ENCODE data around the gene C1orf159. TPM values are rescaled to one million over a fixed set of nuclear protein-coding genes. Genes with fewer than 3 reads are reported as not detected.

Gene C1orf159
- total and polyA plus RNA-seq, 2 experiments from 2014 or later, result 11.4 to 13.1 TPM

GRCh38 chr1:1073743-1074587 lies 41.9 kb downstream of the C1orf159 start, which contains the start of gene RNF223:
Gene RNF223, minus strand, starts transcription at chr1:1074306. Its CDS starts 1,740 bp downstream, at chr1:1072566.
- Histone ChIP-seq H3K36me3 (ENCODE audit: low read depth) (no peaks in the 10 kb centered on the region), H3K9me2 (ENCODE audit: insufficient read depth) (no peaks in the 10 kb centered on the region), H3K9me3 (ENCODE audit: low read depth) (no peaks in the 10 kb centered on the region), H3K9ac (no peak within 1 kb of the TSS), H3K27ac (no peak within 1 kb of the TSS), H4K20me1 (ENCODE audit: insufficient read depth) (no peaks in the 10 kb centered on the region), H3K79me2 (ENCODE audit: insufficient read depth) (no peaks in the 10 kb centered on the region), H3K4me3 (no peak within 1 kb of the TSS), H3F3A (ENCODE audit: insufficient read depth) (no peaks in the 10 kb centered on the region), H2AFZ (no peak within 1 kb of the TSS), H3K27me3 (replicated peaks; ENCODE audit: insufficient read depth) (no peaks in the 10 kb centered on the region), H3K4me1 (ENCODE audit: insufficient read depth) (no peaks in the 10 kb centered on the region), H3K4me2 (ENCODE audit: unreplicated experiment) (no peak within 1 kb of the TSS)
- TF ChIP-seq EZH2phosphoT487 (IDR thresholded peaks at IDR 0.05; ENCODE audit: insufficient read depth, low read depth) (no peak), EZH2 (IDR thresholded peaks at IDR 0.05; ENCODE audit: insufficient read depth, poor library complexity, severe bottlenecking) (no peak)
- in situ Hi-C loops (cut with MboI), result no loop called here
- 70 to 71% methylated on average over 23 to 33 of the region's 35 CpGs for WGBS, 2 experiments (ENCODE audit: low coverage in 1 of 2, low lambda C conversion rate in 2 of 2, missing lambda C conversion rate in 2 of 2)
- no peak for DNase-seq

- in situ Hi-C loops (cut with MboI), result no loop called here
- no peaks in the 10 kb centered on the region for H3K4me1 ChIP-seq (ENCODE audit: insufficient read depth)
- no peaks in the 10 kb centered on the region for H3K9me2 ChIP-seq (ENCODE audit: insufficient read depth)
- DNase-seq, result no peak
- TF ChIP-seq EZH2 (IDR thresholded peaks at IDR 0.05; ENCODE audit: insufficient read depth, poor library complexity, severe bottlenecking) (no peak), EZH2phosphoT487 (IDR thresholded peaks at IDR 0.05; ENCODE audit: insufficient read depth, low read depth) (no peak)
- H3K27ac ChIP-seq, result no peak overlapping the region
- no peaks in the 10 kb centered on the region for H3F3A ChIP-seq (ENCODE audit: insufficient read depth)
- 78 to 79% methylated on average over 24 to 25 of the region's 28 CpGs for whole genome bisulfite sequencing, 2 experiments (ENCODE audit: low coverage in 1 of 2, low lambda C conversion rate in 2 of 2, missing lambda C conversion rate in 2 of 2)
- H3K4me3 ChIP-seq, result no peak overlapping the region
- no peak overlapping the region for H2AFZ ChIP-seq
- H3K79me2 ChIP-seq (ENCODE audit: insufficient read depth), result no peaks in the 10 kb centered on the region
- no peaks in the 10 kb centered on the region for H4K20me1 ChIP-seq (ENCODE audit: insufficient read depth)
- no peak overlapping the region for H3K4me2 ChIP-seq (ENCODE audit: unreplicated experiment)
- no peaks in the 10 kb centered on the region for H3K9me3 ChIP-seq (ENCODE audit: low read depth)
- no peak overlapping the region for H3K9ac ChIP-seq
- H3K36me3 ChIP-seq (ENCODE audit: low read depth), result no peaks in the 10 kb centered on the region
- H3K27me3 ChIP-seq (replicated peaks; ENCODE audit: insufficient read depth), result no peaks in the 10 kb centered on the region
Observed at GRCh38 chr1:1072849-1073742, 42.8 kb downstream of the C1orf159 start.

- Histone ChIP-seq H3F3A (ENCODE audit: insufficient read depth) (no peaks in the 10 kb centered on the region), H3K79me2 (ENCODE audit: insufficient read depth) (no peaks in the 10 kb centered on the region), H3K9ac (no peak overlapping the region), H3K4me1 (ENCODE audit: insufficient read depth) (no peaks in the 10 kb centered on the region), H3K27ac (no peak overlapping the region), H2AFZ (no peak overlapping the region), H3K9me2 (ENCODE audit: insufficient read depth) (no peaks in the 10 kb centered on the region), H3K27me3 (replicated peaks; ENCODE audit: insufficient read depth) (no peaks in the 10 kb centered on the region), H3K4me2 (ENCODE audit: unreplicated experiment) (no peak overlapping the region), H3K36me3 (ENCODE audit: low read depth) (no peaks in the 10 kb centered on the region), H3K9me3 (ENCODE audit: low read depth) (no peaks in the 10 kb centered on the region), H3K4me3 (no peak overlapping the region), H4K20me1 (ENCODE audit: insufficient read depth) (no peaks in the 10 kb centered on the region)
- in situ Hi-C loops (cut with MboI), result no loop called here
- WGBS, 2 experiments (ENCODE audit: low coverage in 1 of 2, low lambda C conversion rate in 2 of 2, missing lambda C conversion rate in 2 of 2), result 77 to 81% methylated on average over 20 to 21 of the region's 21 CpGs
- no peak for DNase-seq
- TF ChIP-seq EZH2 (IDR thresholded peaks at IDR 0.05; ENCODE audit: insufficient read depth, poor library complexity, severe bottlenecking) (no peak), EZH2phosphoT487 (IDR thresholded peaks at IDR 0.05; ENCODE audit: insufficient read depth, low read depth) (no peak)
Observed at GRCh38 chr1:1072299-1072848, 43.5 kb downstream of the C1orf159 start.
